GM12864 (cell line): ENCODE data around the gene SETD3.

Experiments
- DNase-seq: peaks from one replicate; pipeline ENCODE4 v3.0.0-alpha.2; 2011; ENCODE audit warnings: low read depth
- H3K4me3 ChIP-seq: 2 replicates; pipeline ENCODE4 v1.5.1; 2011; ENCODE audit warnings: mild to moderate bottlenecking, low read depth, low read length, control low read depth
- CTCF ChIP-seq: IDR thresholded peaks from 2 replicates; pipeline ENCODE4 v1.5.1; 2011; ENCODE audit warnings: low read depth, mild to moderate bottlenecking, moderate library complexity, low read length, control low read depth, inconsistent platforms; ENCODE audit errors: missing control alignments

Gene SETD3

GRCh38 chr14:99387880-99388279, 92.8 kb downstream of the SETD3 start:
- no peak for TF ChIP-seq CTCF
- H3K4me3 ChIP-seq: no peak overlapping the region
- DNase-seq: no peak

GRCh38 chr14:99384450-99385417, 95.9 kb downstream of the SETD3 start:
- no peak for TF ChIP-seq CTCF
- DNase-seq: no peak
- no peak overlapping the region for H3K4me3 ChIP-seq

DNA sequence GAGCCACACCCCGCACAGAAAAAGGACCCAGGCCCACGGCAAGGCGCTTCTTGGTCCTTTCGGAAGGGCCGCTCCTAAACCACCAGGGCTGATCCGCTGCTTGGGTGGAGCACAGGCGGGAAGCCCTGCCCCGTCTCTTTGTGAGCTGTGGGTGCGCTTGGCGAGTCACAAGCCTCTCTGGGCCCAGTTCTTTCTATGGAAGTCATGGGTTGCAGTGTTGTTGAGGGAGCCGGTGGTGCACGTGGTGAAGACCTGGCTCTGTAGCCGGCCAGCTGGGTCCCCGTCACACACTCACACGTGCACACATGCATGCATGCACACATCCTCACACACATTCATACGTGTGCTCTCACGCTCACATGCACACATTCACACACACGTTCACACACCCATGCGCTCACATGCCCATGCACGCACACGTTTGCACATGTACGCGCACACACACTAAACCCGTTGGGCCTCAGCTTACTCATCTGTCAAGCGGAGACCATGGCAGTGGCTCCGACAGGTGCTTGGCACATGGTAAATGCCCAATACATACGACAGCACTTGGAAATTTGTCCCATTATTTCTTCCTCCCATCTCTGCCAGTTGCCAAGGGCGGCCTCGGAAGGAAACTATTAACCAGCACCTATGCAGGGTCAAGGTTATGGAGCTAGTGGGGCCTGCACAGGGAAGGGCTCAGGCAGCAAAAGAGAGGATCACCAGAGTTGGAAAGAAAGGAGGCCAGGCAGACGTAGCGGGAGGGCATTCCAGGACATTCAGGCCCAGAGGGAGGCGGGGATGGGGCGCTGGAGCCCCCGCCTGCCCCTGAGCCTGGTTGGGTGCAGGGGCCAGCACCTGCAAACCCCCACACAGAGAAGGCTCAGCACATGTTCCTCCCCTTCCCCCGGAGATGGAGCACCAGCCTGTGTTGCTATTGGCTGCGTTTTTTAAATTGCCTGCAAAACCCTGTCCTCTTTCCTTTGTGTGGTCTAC, 96.9 kb downstream of the SETD3 start:
- no peak for TF ChIP-seq CTCF
- DNase-seq: no peak
- no peak overlapping the region for H3K4me3 ChIP-seq

DNA sequence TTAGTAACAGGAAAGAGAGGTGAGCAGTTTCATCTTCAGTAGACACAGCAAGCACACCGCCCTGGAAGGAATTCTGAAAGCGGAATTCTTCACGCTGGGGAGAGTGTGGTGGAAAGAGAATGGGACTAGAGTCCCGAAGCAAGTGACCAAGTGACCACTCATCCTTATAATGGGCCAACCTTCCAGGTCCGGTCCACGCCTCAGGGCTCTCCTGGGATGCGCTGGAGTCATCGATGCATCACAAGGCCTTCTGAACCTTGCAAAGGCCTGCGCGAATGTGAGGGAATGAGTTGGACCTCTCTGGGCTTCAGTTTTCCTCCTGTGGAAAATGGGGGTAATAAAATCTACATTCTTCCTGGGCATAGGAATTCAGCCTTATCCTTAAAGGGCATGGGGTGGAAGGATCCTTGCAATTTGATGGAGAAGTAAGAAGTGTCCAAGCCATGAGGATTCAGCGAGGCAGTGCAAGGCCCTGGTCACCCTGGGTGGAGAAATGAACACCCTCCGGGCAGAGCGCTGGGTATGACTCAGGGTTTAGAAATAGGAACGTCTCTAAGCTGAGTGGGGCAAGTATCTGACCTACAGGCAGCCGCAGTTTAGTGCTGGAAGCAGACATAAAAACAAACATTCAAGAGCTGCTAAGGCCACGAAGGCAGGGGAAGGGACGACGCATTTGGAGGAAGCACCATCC, 97.7 kb downstream of the SETD3 start:
- TF ChIP-seq CTCF: no peak
- no peak overlapping the region for H3K4me3 ChIP-seq
- DNase-seq: no peak

DNA sequence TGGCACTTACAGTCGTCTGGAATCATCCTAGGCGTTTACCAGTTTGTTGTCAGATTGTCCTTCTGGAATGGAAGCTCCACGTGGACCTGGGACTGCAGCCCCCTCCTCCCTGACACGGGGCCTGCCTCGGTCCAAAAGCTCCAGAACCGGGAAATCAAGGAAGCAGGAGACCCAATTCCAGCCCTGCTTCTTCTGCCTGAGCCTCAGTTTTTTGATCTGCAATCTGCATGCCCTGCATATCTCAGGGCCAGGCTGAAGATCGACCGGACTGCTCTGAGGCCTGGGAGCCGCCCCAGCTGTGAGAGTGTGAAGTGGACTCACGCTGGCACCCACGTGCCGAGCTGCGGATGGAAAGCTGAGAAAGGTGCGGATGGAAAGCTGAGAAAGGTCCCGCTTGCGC, 98.6 kb downstream of the SETD3 start:
- no peak overlapping the region for H3K4me3 ChIP-seq
- no peak for TF ChIP-seq CTCF
- no peak for DNase-seq

GRCh38 chr14:99381688-99382060, 99.0 kb downstream of the SETD3 start:
- H3K4me3 ChIP-seq: no peak overlapping the region
- no peak for TF ChIP-seq CTCF
- no peak for DNase-seq
